ENCODE measurements around the gene POLA2.
"Not testable (repeated sequence)": the region's sequence is repeated elsewhere in the genome, so short reads cannot be mapped to it uniquely, and the experiment has no call there.

POLA2 gene

DNA sequence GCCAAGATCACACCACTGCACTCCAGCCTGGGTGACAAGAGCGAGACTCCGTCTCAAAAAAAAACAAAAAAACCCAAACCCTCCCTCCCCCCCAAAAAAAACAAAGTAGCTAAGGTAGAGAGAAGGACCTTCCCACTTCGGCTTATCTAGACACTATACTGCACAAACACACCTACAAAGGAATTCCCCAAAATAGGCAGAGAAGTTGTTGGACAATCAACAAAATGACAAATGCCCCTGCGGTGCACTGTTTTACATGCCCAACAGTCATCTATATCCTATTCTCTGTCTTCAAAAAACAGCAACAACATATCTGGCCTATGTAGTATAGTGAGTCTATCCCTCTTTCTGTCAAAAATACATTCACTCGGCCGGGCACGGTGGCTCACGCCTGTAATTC, 65.3 kb downstream of the POLA2 start:
- H3K4me3 ChIP-seq (ENCODE audit: low read depth, low read length): no peak overlapping the region
- no peaks in the 10 kb centered on the region for H3K27me3 ChIP-seq (replicated peaks)
- H3K36me3 ChIP-seq (replicated peaks): peaks cover 14% of the 10 kb centered on the region
- in situ Hi-C loops (cut with HindIII; ENCODE audit: low pct_ligation_motif_present, low sequenced_read_pairs): no loop called here
- no peak for DNase-seq
- no peak for TF ChIP-seq CTCF (IDR thresholded peaks at IDR 0.05; ENCODE audit: low read depth, low read length, missing control alignments)
- no peak overlapping the region for H3K27ac ChIP-seq

DNA sequence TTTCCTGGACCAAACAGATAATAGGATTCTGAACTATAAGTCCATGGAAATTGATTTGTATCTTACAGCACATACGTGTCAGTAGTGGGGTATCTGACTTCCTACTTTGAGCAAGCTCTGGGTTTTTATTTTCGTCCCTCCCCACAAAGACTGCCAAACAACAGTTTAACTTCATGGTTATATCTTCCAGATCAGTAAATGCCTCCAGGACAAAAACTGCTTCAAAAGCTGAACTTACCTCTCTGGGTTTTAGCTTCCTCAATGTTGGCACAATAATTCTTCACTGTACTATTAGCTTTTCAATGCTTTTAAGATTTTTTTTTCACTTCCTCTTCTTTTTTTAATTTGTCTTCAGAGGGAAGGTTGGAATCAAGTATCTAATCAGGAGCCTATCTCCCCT, 67.7 kb downstream of the POLA2 start:
- in situ Hi-C loops (cut with HindIII; ENCODE audit: low pct_ligation_motif_present, low sequenced_read_pairs): no loop called here
- no peaks in the 10 kb centered on the region for H3K36me3 ChIP-seq (replicated peaks)
- H3K4me3 ChIP-seq (ENCODE audit: low read depth, low read length): no peak overlapping the region
- TF ChIP-seq CTCF (IDR thresholded peaks at IDR 0.05; ENCODE audit: low read depth, low read length, missing control alignments): no peak
- no peak overlapping the region for H3K27ac ChIP-seq
- DNase-seq: no peak
- no peaks in the 10 kb centered on the region for H3K27me3 ChIP-seq (replicated peaks)

DNA sequence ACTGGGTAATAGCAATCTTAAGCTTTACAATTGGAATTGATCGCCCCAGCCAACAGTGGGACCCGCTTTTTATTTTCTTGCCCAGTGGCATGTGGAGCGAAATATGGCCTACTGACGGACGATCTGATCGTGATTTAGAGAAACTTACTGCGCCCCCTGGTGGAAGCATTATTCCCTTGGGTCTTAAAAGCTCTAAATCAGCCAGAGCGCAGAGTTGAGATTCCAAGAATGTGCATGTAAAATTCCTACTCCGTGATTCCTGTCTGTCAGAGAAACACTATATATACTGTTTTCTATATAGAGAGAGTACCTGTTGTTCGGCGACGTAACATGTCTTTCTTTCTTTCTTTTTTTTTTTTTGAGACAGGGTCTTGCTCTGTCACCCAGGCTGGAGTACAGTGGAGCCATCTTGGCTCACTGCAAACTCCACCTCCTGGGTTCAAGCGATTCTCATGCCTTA, 68.2 kb downstream of the POLA2 start:
- Histone ChIP-seq H3K27me3 (replicated peaks) (no peaks in the 10 kb centered on the region), H3K4me3 (ENCODE audit: low read depth, low read length) (no peak overlapping the region), H3K36me3 (replicated peaks) (no peaks in the 10 kb centered on the region), H3K27ac (no peak overlapping the region)
- peak; percentile 93 for DNase-seq
- in situ Hi-C loops (cut with HindIII; ENCODE audit: low pct_ligation_motif_present, low sequenced_read_pairs): no loop called here
- peak; percentile 80 for TF ChIP-seq CTCF (IDR thresholded peaks at IDR 0.05; ENCODE audit: low read depth, low read length, missing control alignments)

DNA sequence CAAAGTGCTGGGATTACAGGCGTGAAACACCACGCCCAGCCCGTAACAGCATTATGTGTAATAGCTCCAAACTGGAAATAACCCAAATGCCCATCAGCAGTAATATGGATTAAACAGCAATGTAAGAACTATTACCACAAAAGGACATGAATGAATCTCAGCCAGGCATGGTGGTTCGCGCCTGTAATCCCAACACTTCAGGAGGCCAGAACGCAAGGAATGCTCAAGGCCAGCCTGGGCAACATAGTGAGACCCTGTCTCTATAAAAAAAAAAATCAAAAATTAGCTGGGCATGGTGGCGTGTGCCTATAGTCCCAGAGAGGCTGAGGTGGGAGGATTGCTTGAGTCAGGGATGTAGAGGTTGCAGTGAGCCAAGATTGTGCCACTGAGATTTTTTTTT, 68.8 kb downstream of the POLA2 start:
- TF ChIP-seq CTCF (IDR thresholded peaks at IDR 0.05; ENCODE audit: low read depth, low read length, missing control alignments): no peak
- Histone ChIP-seq H3K4me3 (ENCODE audit: low read depth, low read length) (no peak overlapping the region), H3K36me3 (replicated peaks) (no peaks in the 10 kb centered on the region), H3K27ac (no peak overlapping the region), H3K27me3 (replicated peaks) (no peaks in the 10 kb centered on the region)
- in situ Hi-C loops (cut with HindIII; ENCODE audit: low pct_ligation_motif_present, low sequenced_read_pairs): no loop called here
- DNase-seq: no peak

- H3K36me3 ChIP-seq (replicated peaks); in situ Hi-C loops (cut with HindIII; ENCODE audit: low pct_ligation_motif_present, low sequenced_read_pairs); H3K4me3 ChIP-seq (ENCODE audit: low read depth, low read length); H3K27me3 ChIP-seq (replicated peaks); DNase-seq; H3K27ac ChIP-seq: not testable (repeated sequence)
Observed at GRCh38 chr11:65332591-65332990, 70.8 kb downstream of the POLA2 start.

DNA sequence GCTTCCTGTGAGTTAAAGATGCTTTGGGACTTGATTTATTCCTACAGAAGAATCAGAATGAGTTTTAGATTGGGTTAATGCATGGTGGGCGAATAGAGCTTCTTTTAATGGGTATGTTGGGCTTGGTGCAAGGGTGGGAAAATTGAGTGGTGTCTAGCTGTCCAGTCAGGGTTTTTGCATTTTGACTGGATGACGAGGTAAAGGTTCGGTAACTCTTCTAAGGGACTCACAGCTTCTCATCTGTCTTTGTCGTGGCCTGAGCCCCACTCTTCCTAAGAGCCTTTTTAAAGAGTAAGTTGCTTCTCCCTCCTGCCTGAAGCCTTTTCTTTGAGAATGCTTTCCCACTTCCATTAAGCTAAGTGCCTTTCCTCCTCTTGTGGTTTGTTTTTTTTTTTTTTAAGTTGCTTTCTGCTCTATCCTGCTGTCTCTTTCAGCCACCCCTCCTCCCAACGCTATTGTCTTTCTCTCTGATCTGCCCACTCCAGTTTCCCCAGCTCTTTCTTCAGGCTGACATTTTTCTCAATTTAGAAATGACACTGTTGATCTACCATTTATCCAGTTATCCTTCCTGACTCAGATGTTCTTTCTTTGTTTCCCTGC, 73.0 kb downstream of the POLA2 start:
- Histone ChIP-seq H3K27ac (peak overlapping the region; percentile 81), H3K36me3 (replicated peaks) (no peaks in the 10 kb centered on the region), H3K4me3 (ENCODE audit: low read depth, low read length) (peak overlapping the region; percentile 93), H3K27me3 (replicated peaks) (no peaks in the 10 kb centered on the region)
- TF ChIP-seq CTCF (IDR thresholded peaks at IDR 0.05; ENCODE audit: low read depth, low read length, missing control alignments): no peak
- DNase-seq: no peak
- in situ Hi-C loops (cut with HindIII; ENCODE audit: low pct_ligation_motif_present, low sequenced_read_pairs): no loop called here

All from brain microvascular endothelial cell (primary cell).